H9 (cell line): ENCODE data around the gene ZMAT5. TPM values are rescaled to one million over a fixed set of nuclear protein-coding genes. Genes with fewer than 3 reads are reported as not detected.

Source experiments
- DNase-seq: peaks from one replicate; pipeline ENCODE4 v3.0.0-alpha.2; 2017
- H2AFZ ChIP-seq: one replicate; pipeline ENCODE4 v1.6.1; 2013; ENCODE audit warnings: mild to moderate bottlenecking, low read length, control low read depth, moderate library complexity
- H2AK5ac ChIP-seq: 2 replicates; pipeline ENCODE4 v1.6.1; 2013; ENCODE audit warnings: low read length, control low read depth, mixed read lengths; ENCODE audit not compliant: insufficient read length
- H2BK120ac ChIP-seq: one replicate; pipeline ENCODE4 v1.6.1; 2013; ENCODE audit warnings: low read depth, mild to moderate bottlenecking, low read length, control low read depth, inconsistent platforms; ENCODE audit not compliant: poor library complexity, severe bottlenecking
- H2BK12ac ChIP-seq: 2 replicates; pipeline ENCODE4 v1.6.1; 2013; ENCODE audit warnings: low read length, control low read depth, mixed read lengths, low read depth; ENCODE audit not compliant: insufficient read length
- H2BK15ac ChIP-seq: 2 replicates; pipeline ENCODE4 v1.6.1; 2013; ENCODE audit warnings: low read depth, low read length, control low read depth
- H2BK20ac ChIP-seq: one replicate; pipeline ENCODE4 v1.6.1; 2013; ENCODE audit warnings: low read depth, mild to moderate bottlenecking, low read length, control low read depth, inconsistent platforms; ENCODE audit not compliant: poor library complexity, severe bottlenecking
- H2BK5ac ChIP-seq: 2 replicates; pipeline ENCODE4 v1.6.1; 2013; ENCODE audit warnings: low read length, control low read depth, mixed read lengths; ENCODE audit not compliant: insufficient read length
- H3K14ac ChIP-seq: 2 replicates; pipeline ENCODE4 v1.6.1; 2013; ENCODE audit warnings: low read length, control low read depth; ENCODE audit not compliant: insufficient read depth
- H3K18ac ChIP-seq: 2 replicates; pipeline ENCODE4 v1.6.1; 2013; ENCODE audit warnings: low read depth, mild to moderate bottlenecking, mixed read lengths, low read length, control low read depth; ENCODE audit not compliant: insufficient read length
- H3K23ac ChIP-seq: 2 replicates; pipeline ENCODE4 v1.6.1; 2013; ENCODE audit warnings: low read length, control low read depth, mixed read lengths, low read depth; ENCODE audit not compliant: insufficient read length
- H3K23me2 ChIP-seq: 2 replicates; pipeline ENCODE4 v1.6.1; 2013; ENCODE audit warnings: low read depth, mild to moderate bottlenecking, mixed read lengths, low read length, control low read depth; ENCODE audit not compliant: insufficient read length, poor library complexity, severe bottlenecking
- H3K27ac ChIP-seq: 2 replicates; pipeline ENCODE4 v1.5.1; 2013; ENCODE audit warnings: low read length, control low read depth, mixed read lengths, low read depth; ENCODE audit not compliant: insufficient read length
- H3K27me3 ChIP-seq: 2 replicates; pipeline ENCODE4 v1.6.1; 2013; ENCODE audit warnings: low read length, control low read depth, inconsistent platforms; ENCODE audit not compliant: insufficient read depth
- H3K4ac ChIP-seq: 2 replicates; pipeline ENCODE4 v1.6.1; 2013; ENCODE audit warnings: low read depth, mild to moderate bottlenecking, control low read depth, inconsistent platforms, low read length, moderate library complexity
- H3K4me1 ChIP-seq: 2 replicates; pipeline ENCODE4 v1.6.1; 2013; ENCODE audit warnings: low read length, control low read depth, inconsistent platforms; ENCODE audit not compliant: insufficient read depth
- H3K4me2 ChIP-seq: 2 replicates; pipeline ENCODE4 v1.6.1; 2013; ENCODE audit warnings: low read length, control low read depth, mixed read lengths; ENCODE audit not compliant: insufficient read length, insufficient read depth
- H3K56ac ChIP-seq: 2 replicates; pipeline ENCODE4 v1.6.1; 2013; ENCODE audit warnings: low read depth, mild to moderate bottlenecking, mixed read lengths, low read length, control low read depth; ENCODE audit not compliant: insufficient read length
- H3K79me1 ChIP-seq: 2 replicates; pipeline ENCODE4 v1.6.1; 2013; ENCODE audit warnings: low read depth, mild to moderate bottlenecking, moderate library complexity, low read length, control low read depth, inconsistent platforms; ENCODE audit not compliant: insufficient read depth, poor library complexity, severe bottlenecking
- H3K79me2 ChIP-seq: 2 replicates; pipeline ENCODE4 v1.6.1; 2013; ENCODE audit warnings: low read length, control low read depth, inconsistent platforms; ENCODE audit not compliant: insufficient read depth
- H3K9ac ChIP-seq: 2 replicates; pipeline ENCODE4 v1.6.1; 2013; ENCODE audit warnings: low read length, control low read depth, mixed read lengths; ENCODE audit not compliant: insufficient read length; ENCODE audit errors: extremely low read depth
- H3K9me3 ChIP-seq: one replicate; pipeline ENCODE4 v1.6.1; 2013; ENCODE audit warnings: low read depth, low read length, inconsistent platforms; ENCODE audit not compliant: control insufficient read depth
- H3T11ph ChIP-seq: one replicate; pipeline ENCODE4 v1.6.1; 2013; ENCODE audit warnings: mild to moderate bottlenecking, low read length, control low read depth, inconsistent platforms
- H4K20me1 ChIP-seq: one replicate; pipeline ENCODE4 v1.6.1; 2013; ENCODE audit not compliant: control insufficient read depth, insufficient read length, insufficient read depth
- H4K5ac ChIP-seq: 2 replicates; pipeline ENCODE4 v1.6.1; 2013; ENCODE audit warnings: low read depth, mild to moderate bottlenecking, mixed read lengths, low read length, control low read depth; ENCODE audit not compliant: insufficient read length
- H4K8ac ChIP-seq: replicated peaks from 2 replicates; pipeline ENCODE4 v1.6.1; 2013; ENCODE audit warnings: low read length, control low read depth, mixed read lengths, low read depth; ENCODE audit not compliant: insufficient read length
- H4K91ac ChIP-seq: 2 replicates; pipeline ENCODE4 v1.6.1; 2013; ENCODE audit warnings: low read depth, mild to moderate bottlenecking, moderate library complexity, mixed read lengths, low read length, control low read depth; ENCODE audit not compliant: insufficient read length
- H3K27ac Mint-ChIP-seq, 3 experiments: 2 replicates in 2 of 3; 3 replicates in 1 of 3; pipeline ENCODE4 v1.8.0; 2020 to 2021; ENCODE audit warnings: mixed read lengths in 3 of 3, mild to moderate bottlenecking in 1 of 3, moderate library complexity in 1 of 3
- H3K27me3 Mint-ChIP-seq: 2 replicates; pipeline ENCODE4 v1.8.0; 2021; ENCODE audit warnings: low read depth, mild to moderate bottlenecking, moderate library complexity, mixed read lengths
- H3K36me3 Mint-ChIP-seq, 3 experiments: 2 replicates in 2 of 3; 3 replicates in 1 of 3; pipeline ENCODE4 v1.8.0; 2020 to 2021; ENCODE audit warnings: low read depth in 3 of 3, mixed read lengths in 3 of 3; ENCODE audit not compliant: insufficient read depth in 1 of 3
- H3K4me1 Mint-ChIP-seq, 2 experiments: 2 replicates each; pipeline ENCODE4 v1.8.0; 2020; ENCODE audit warnings: mixed read lengths in 2 of 2
- H3K4me3 Mint-ChIP-seq, 2 experiments: 2 replicates in 1 of 2; 3 replicates in 1 of 2; pipeline ENCODE4 v1.8.0; 2020 to 2021; ENCODE audit warnings: mild to moderate bottlenecking in 2 of 2, mixed read lengths in 2 of 2, moderate library complexity in 1 of 2
- H3K9me3 Mint-ChIP-seq, 2 experiments: 2 replicates in 1 of 2; 3 replicates in 1 of 2; pipeline ENCODE4 v1.8.0; 2020; ENCODE audit warnings: mild to moderate bottlenecking in 2 of 2, mixed read lengths in 2 of 2, moderate library complexity in 1 of 2
- WGBS: extraction: QIAGEN DNeasy Blood & Tissue Kit; methylation state at CpG from one replicate; pipeline ENCODE4 v1.1.7; 2013; ENCODE audit warnings: missing lambda C conversion rate, low lambda C conversion rate, mixed read lengths; ENCODE audit not compliant: insufficient read length; ENCODE audit errors: extremely low coverage; 5-methylcytosine and 5-hydroxymethylcytosine counted together
- total RNA-seq: library from RNA; stranded (reverse); gene quantifications from 2 replicates; pipeline ENCODE4 v1.2.1, GENCODE V29; 2021
- TF ChIP-seq, protein P1 (sequence below): fragments of 200-600 bp; sonication (generic); conservative IDR thresholded peaks from 3 replicates; pipeline ENCODE4 v1.8.0; 2021; ENCODE audit warnings: antibody characterized with exemption, mild to moderate bottlenecking

ZMAT5 gene
- total RNA-seq, 1 experiment from 2014 or later: 13.9 TPM

- Histone ChIP-seq H2BK5ac (no peak overlapping the region), H3T11ph (no peak overlapping the region), H2BK120ac (no peak overlapping the region), H3K18ac (no peak overlapping the region), H2AFZ (no peak overlapping the region), H3K79me1 (no peaks in the 10 kb centered on the region), H3K14ac (no peak overlapping the region), H3K9me3 (no peaks in the 10 kb centered on the region), H3K27me3 (no peaks in the 10 kb centered on the region), H3K79me2 (no peaks in the 10 kb centered on the region), H3K4ac (no peak overlapping the region), H4K8ac (no peak overlapping the region), H3K56ac (no peak overlapping the region), H2AK5ac (no peak overlapping the region), H2BK12ac (no peak overlapping the region), H3K4me2 (no peak overlapping the region), H2BK15ac (no peak overlapping the region), H4K91ac (no peak overlapping the region), H3K4me1 (no peaks in the 10 kb centered on the region), H2BK20ac (no peak overlapping the region), H3K27ac (no peak overlapping the region), H4K20me1 (no peaks in the 10 kb centered on the region), H3K9ac (no peak overlapping the region), H3K23me2 (no peaks in the 10 kb centered on the region), H3K23ac (no peak overlapping the region), H4K5ac (no peak overlapping the region)
- Mint-ChIP-seq H3K9me3 (no peaks in the 10 kb centered on the region), H3K4me1 (peaks cover 0 to 11% of the 10 kb centered on the region in 2 experiments; a peak in 2 of 4 replicates), H3K4me3 (no peak overlapping the region), H3K36me3 (peaks cover 4 to 74% (median 60%) of the 10 kb centered on the region in 3 experiments; a peak in 6 of 7 replicates), H3K27ac (no peak overlapping the region), H3K27me3 (peaks cover 2% of the 10 kb centered on the region; the same call in 1 of the 2 replicates)
- WGBS: no CpG with 5 or more reads among the region's 5 CpGs
- TF ChIP-seq, protein P1, sequence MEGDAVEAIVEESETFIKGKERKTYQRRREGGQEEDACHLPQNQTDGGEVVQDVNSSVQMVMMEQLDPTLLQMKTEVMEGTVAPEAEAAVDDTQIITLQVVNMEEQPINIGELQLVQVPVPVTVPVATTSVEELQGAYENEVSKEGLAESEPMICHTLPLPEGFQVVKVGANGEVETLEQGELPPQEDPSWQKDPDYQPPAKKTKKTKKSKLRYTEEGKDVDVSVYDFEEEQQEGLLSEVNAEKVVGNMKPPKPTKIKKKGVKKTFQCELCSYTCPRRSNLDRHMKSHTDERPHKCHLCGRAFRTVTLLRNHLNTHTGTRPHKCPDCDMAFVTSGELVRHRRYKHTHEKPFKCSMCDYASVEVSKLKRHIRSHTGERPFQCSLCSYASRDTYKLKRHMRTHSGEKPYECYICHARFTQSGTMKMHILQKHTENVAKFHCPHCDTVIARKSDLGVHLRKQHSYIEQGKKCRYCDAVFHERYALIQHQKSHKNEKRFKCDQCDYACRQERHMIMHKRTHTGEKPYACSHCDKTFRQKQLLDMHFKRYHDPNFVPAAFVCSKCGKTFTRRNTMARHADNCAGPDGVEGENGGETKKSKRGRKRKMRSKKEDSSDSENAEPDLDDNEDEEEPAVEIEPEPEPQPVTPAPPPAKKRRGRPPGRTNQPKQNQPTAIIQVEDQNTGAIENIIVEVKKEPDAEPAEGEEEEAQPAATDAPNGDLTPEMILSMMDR: no peak
- DNase-seq: no peak
These were observed 47.2 kb upstream of the ZMAT5 start for GRCh38 chr22:29814003-29814402.
